Right lobe of liver (tissue), 6 donors: ENCODE results near the gene VCX2. TPM values are rescaled to one million over a fixed set of nuclear protein-coding genes. Genes with fewer than 3 reads are reported as not detected.
"Not testable (repeated sequence)": the region's sequence is repeated elsewhere in the genome, so short reads cannot be mapped to it uniquely, and the experiment has no call there.

ENCODE experiments used
- ATAC-seq, 4 donors: fragments of 200-7000 bp; cut with Tn5 transposase; one replicate each; pipeline ENCODE4 v1.9.1; 2020; ENCODE audit warnings: mild to moderate bottlenecking in 4 of 4, moderate library complexity in 4 of 4
- DNase-seq, 3 donors: peaks; one replicate each; pipeline ENCODE4 v3.0.0-alpha.2; 2020
- H3K27ac ChIP-seq, 3 donors: fragments of 200-600 bp; one replicate each; pipeline ENCODE4 v1.8.0; 2022
- H3K27me3 ChIP-seq, 2 donors: fragments of 200-600 bp; one replicate each; pipeline ENCODE4 v1.8.0; 2022
- H3K36me3 ChIP-seq, 4 donors: fragments of 200-600 bp; sonication (generic) in 1 of 4; one replicate each; pipeline versions ENCODE4 v1.5.1 to v1.8.0; 2017 to 2022; ENCODE audit warnings: control low read depth in 1 of 4
- H3K4me1 ChIP-seq, 4 donors: fragments of 200-600 bp; sonication (generic) in 1 of 4; one replicate each; pipeline versions ENCODE4 v1.5.1 to v1.8.0; 2017 to 2022; ENCODE audit warnings: control low read depth in 1 of 4
- H3K4me3 ChIP-seq, 3 donors: fragments of 200-600 bp; one replicate each; pipeline ENCODE4 v1.8.0; 2022
- H3K9me3 ChIP-seq, 4 donors: fragments of 200-600 bp; sonication (generic) in 1 of 4; one replicate each; pipeline versions ENCODE4 v1.5.1 to v1.8.0; 2017 to 2022; ENCODE audit warnings: control low read depth in 1 of 4
- CTCF ChIP-seq, 4 donors: fragments of 200-600 bp in 3 of 4; fragments of 450-650 bp in 1 of 4; IDR thresholded peaks; one replicate each; pipeline versions ENCODE4 v1.5.1 to v1.8.0; 2016 to 2022; ENCODE audit warnings: antibody characterized with exemption in 4 of 4, mild to moderate bottlenecking in 2 of 4
- POLR2A ChIP-seq: fragments of 450-650 bp; IDR thresholded peaks from one replicate; pipeline ENCODE4 v1.6.1; 2017; ENCODE audit warnings: antibody characterized with exemption, mild to moderate bottlenecking
- WGBS: methylation state at CpG from one replicate; pipeline ENCODE4 v1.1.6; 2018; ENCODE audit warnings: low coverage, low lambda C conversion rate; ENCODE audit not compliant: insufficient coverage; ENCODE audit errors: missing lambda C conversion rate; 5-methylcytosine and 5-hydroxymethylcytosine counted together
- intact Hi-C, 2 donors: fragments of 100-400 bp; cut with DNase I; formaldehyde crosslinking; loops; one replicate each; pipeline versions ENCODE4 v1.11.2 to v1.14.1; 2022
- long read RNA-seq: library from polyadenylated mRNA; unstranded; transcript quantifications from one replicate; pipeline ENCODE4 v2.0.0, GENCODE V29; 2019
- total RNA-seq, 6 experiments: library from RNA; depleted of rRNA in 2 of 6; stranded (reverse); fragments of >200 nt in 2 of 6; fragmentation: NEBNext Ultra II Directional in 3 of 6; extraction: Animal tissue kit (Norgen Biotek cat#: 25700) in 3 of 6; gene quantifications; one replicate each; pipeline versions ENCODE4 v1.1.0 to v1.2.4, GENCODE V29; 2016 to 2023
- donor health status: DM: no; HTN: yes; CAD: no.
- donor health status: DM: no; HTN: no; CAD: no.
- donor health status: DM: no; HTN: no; CAD: no.
- donor health status: DM: no; HTN: yes; CAD: no.
- donor health status: DM: no; HTN: yes; CAD: no.

VCX2 gene
- not detected for total RNA-seq
- long read RNA-seq: 0 reads

DNA sequence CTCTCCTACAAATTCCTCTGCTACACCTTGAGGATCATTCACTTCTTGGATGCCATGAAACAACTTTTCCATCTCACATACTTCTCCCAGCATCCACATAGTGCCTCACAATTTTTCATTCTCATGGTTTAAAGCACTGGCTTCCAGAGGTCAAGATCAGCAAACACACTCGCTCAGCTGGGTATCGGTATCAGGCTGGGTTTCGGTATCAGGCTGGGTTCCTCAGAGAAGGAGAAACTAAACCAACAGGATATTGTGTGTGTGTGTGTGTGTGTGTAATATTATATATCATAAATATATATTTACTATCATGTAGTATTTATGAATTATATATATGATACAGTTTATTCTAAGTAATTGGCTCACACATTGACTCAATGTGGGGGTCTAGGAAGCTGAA is at the start of gene VCX2:
TSS of gene VCX2 (minus strand) at position 99 of the 400 bp plus-strand sequence. CDS start 624 bp downstream, outside the sequence.
- H3K4me1 ChIP-seq, ATAC-seq, H3K27me3 ChIP-seq, H3K4me3 ChIP-seq, H3K27ac ChIP-seq, H3K36me3 ChIP-seq, intact Hi-C loops, DNase-seq, H3K9me3 ChIP-seq: not testable (repeated sequence)
- WGBS: 100% methylated on average over 3 of the region's 3 CpGs

- Histone ChIP-seq H3K4me1 (no peaks in the 10 kb centered on the region), H3K4me3 (no peak overlapping the region), H3K36me3 (no peaks in the 10 kb centered on the region), H3K27ac (no peak overlapping the region), H3K27me3 (no peaks in the 10 kb centered on the region), H3K9me3 (no peaks in the 10 kb centered on the region)
- DNase-seq (no peak), ATAC-seq (no peak)
- TF ChIP-seq POLR2A: no peak
- TF ChIP-seq CTCF (IDR thresholded peaks at IDR 0.05): no peak
- intact Hi-C loops: no loop called here
- 50% methylated on average over 2 of the region's 4 CpGs for WGBS
These were observed 33.9 kb upstream of the VCX2 start for GRCh38 chrX:8204943-8205342.

DNA sequence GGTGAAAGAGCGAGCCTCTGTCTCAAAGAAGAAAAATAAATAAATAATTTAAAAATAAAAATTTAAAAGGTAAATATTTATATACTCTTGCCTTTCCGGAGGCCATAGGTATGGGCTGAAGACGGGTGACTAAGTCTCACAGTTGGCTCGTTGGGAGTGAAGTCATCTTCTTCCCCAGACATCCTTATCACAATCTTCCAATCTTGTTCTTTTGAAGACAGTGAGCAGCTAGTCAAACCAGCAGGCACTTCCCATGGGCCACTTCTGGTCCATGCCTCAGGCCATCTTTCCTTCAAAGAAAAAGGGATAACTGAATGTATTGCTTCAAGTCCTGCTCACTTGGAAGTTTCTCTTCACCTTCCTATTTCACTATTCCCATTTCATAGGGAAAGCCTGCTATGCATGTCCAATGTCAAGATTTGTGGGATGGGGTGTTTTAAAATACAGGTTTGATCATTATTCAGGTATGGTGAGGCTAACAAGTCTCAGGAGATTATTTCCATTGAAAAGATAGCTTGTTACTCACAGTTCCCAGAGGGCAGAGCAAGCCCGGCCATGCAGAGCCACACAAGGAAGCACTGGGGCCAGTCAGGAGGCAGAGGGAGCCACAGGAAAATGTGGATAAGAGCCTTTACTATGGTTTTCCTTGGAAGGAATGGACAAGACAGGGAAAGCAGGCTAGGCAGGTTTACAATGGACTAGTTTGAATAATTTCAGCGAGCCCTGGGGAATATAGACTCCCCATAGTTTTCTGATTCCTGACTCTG is 33.3 kb upstream of the VCX2 start:
- Histone ChIP-seq H3K9me3 (no peaks in the 10 kb centered on the region), H3K27ac (no peak overlapping the region), H3K4me1 (no peaks in the 10 kb centered on the region), H3K36me3 (no peaks in the 10 kb centered on the region), H3K27me3 (no peaks in the 10 kb centered on the region), H3K4me3 (no peak overlapping the region)
- intact Hi-C loops: no loop called here
- TF ChIP-seq CTCF (IDR thresholded peaks at IDR 0.05) (no peak), POLR2A (no peak)
- 68% methylated on average over 5 of the region's 6 CpGs for WGBS
- ATAC-seq (no peak), DNase-seq (no peak)

- Histone ChIP-seq H3K27ac (no peak overlapping the region), H3K27me3 (no peaks in the 10 kb centered on the region), H3K4me3 (no peak overlapping the region), H3K36me3 (no peaks in the 10 kb centered on the region), H3K9me3 (no peaks in the 10 kb centered on the region), H3K4me1 (no peaks in the 10 kb centered on the region)
- no peak for ATAC-seq
- TF ChIP-seq POLR2A (no peak), CTCF (IDR thresholded peaks at IDR 0.05) (no peak)
- intact Hi-C loops: no loop called here
- no peak for DNase-seq
- 70% methylated on average over 4 of the region's 8 CpGs for WGBS
These were observed 30.8 kb upstream of the VCX2 start for GRCh38 chrX:8201896-8202331.

DNA sequence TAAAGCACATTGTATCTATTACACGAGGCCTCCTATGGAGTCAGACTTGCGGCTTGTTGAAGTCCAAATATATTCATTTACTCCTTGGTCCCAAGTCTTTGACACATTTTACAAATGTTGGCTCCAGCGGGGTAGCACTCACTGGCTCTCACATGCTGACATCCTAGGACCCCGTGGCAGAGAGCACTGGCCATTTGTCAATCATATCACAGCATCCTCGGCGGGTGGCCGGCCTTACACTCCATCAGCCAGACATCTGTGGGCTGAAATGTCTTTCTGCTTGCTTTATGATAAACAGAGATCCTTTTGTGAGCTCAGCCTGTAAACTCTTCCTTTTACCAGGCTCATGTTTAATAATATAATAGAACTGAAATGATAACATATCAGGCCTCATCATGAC is 25.7 kb upstream of the VCX2 start:
- no peak for ATAC-seq
- TF ChIP-seq POLR2A (no peak), CTCF (IDR thresholded peaks at IDR 0.05) (no peak)

More for the DNA sequence above, 25.7 kb upstream of the VCX2 start:
- intact Hi-C loops: no loop called here
- Histone ChIP-seq H3K36me3 (no peaks in the 10 kb centered on the region), H3K9me3 (no peaks in the 10 kb centered on the region), H3K27me3 (no peaks in the 10 kb centered on the region), H3K4me1 (no peaks in the 10 kb centered on the region), H3K27ac (no peak overlapping the region), H3K4me3 (no peak overlapping the region)
- no peak for DNase-seq
- 60% methylated on average over 6 of the region's 7 CpGs for WGBS
